ENCODE measurements around the gene THRAP3.

DNA sequence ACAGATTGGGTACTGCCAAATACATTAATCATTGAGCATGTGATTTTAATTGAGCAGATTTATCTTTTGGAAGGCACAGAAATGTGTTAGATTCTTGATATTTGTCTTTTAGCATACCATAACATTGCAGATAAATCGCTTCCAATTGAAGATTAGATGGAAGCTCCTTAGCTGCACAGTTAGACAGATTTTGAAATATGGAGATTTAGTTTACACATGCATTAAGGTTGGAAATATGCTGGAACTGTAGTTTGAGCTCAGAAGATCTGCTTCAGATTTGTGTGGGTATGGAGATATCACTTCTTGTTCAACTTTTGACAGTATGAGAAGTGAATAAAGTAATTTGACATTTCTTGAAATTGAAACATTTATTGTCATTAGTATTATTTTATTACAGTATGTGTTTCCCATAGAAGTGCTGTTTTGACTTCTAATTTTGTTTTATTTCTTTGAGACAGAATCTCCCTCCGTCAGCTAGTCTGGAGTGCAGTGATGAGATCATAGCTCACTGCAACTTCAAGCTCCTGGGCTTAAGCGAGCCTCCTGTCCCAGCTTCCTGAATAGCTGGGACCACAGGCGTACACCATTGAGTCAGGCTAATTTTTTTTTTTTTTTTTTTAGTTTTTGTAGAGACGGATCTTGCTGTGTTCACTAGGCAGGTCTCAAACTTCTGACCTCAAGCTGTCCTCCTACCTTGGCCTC is 29.1 kb downstream of the THRAP3 start:
- TF ChIP-seq GATA2 (IDR thresholded peaks at IDR 0.05; ENCODE audit: low read depth, low read length) (no peak), GATA3 (IDR thresholded peaks at IDR 0.05; ENCODE audit: low read depth, low read length) (no peak)

All from SH-SY5Y (cell line).